SU-DHL-6 (cell line): ENCODE data around the gene SLC12A8.

Experiments
- CTCF ChIP-seq: fragments of 200-600 bp; sonication (generic); IDR thresholded peaks from one replicate; pipeline ENCODE4 v1.5.1; 2017; ENCODE audit warnings: antibody characterized with exemption, mild to moderate bottlenecking, low read length, moderate library complexity; ENCODE audit not compliant: insufficient read depth, poor library complexity, severe bottlenecking
- EZH2phosphoT487 ChIP-seq: fragments of 200-600 bp; sonication (generic), shearing (Covaris generic); conservative IDR thresholded peaks from 2 replicates; pipeline ENCODE4 v1.6.1; 2018; ENCODE audit warnings: mild to moderate bottlenecking, antibody characterized with exemption, low read length, moderate library complexity, mixed read lengths

GRCh38 chr3:125163739-125164601, 48.6 kb downstream of the SLC12A8 start:
- TF ChIP-seq CTCF (no peak), EZH2phosphoT487 (no peak)
